ENCODE data around the gene VPS45. TPM values are rescaled to one million over a fixed set of nuclear protein-coding genes. Genes with fewer than 3 reads are reported as not detected.

The VPS45 gene
- polyA plus RNA-seq, 1 donor (not counting 4 experiments of a cell fraction or from before 2014, with no cell fraction given): 40.0 TPM

- H3K27me3 ChIP-seq (ENCODE audit: control insufficient read depth, extremely low read depth, insufficient read depth, low read length): no peaks in the 10 kb centered on the region
- peak overlapping the region; percentile 86 for H3K9ac ChIP-seq (ENCODE audit: control insufficient read depth, extremely low read depth, insufficient read depth, low read length)
- H3K4me3 ChIP-seq (ENCODE audit: control insufficient read depth in 2 of 3, extremely low read depth in 1 of 3, insufficient read depth in 2 of 3, low read depth in 1 of 3, low read length in 3 of 3): peak overlapping the region; percentile 47 to 81 (median 78)
- peaks cover 10% of the 10 kb centered on the region for H3K79me2 ChIP-seq (ENCODE audit: control insufficient read depth, insufficient read depth, low read length)
- peaks cover 26% of the 10 kb centered on the region for H3K4me1 ChIP-seq (ENCODE audit: control insufficient read depth, extremely low read depth, insufficient read depth, low read length)
- TF ChIP-seq CTCF (optimal IDR thresholded peaks at IDR 0.05 in 1 of 3, IDR thresholded peaks at IDR 0.05 in 1 of 3, conservative IDR thresholded peaks at IDR 0.05 in 1 of 3; ENCODE audit: extremely low read depth in 1 of 3, insufficient read depth in 2 of 3, low read length in 3 of 3) (no peak), EZH2 (IDR thresholded peaks at IDR 0.05; ENCODE audit: low read length) (no peak)
- H3K36me3 ChIP-seq (ENCODE audit: control insufficient read depth in 2 of 2, extremely low read depth in 1 of 2, insufficient read depth in 2 of 2, low read length in 2 of 2): peaks cover 0 to 6% of the 10 kb centered on the region in 2 experiments
- no peaks in the 10 kb centered on the region for H3K9me3 ChIP-seq (ENCODE audit: control insufficient read depth, low read depth, low read length)
- H3K9me1 ChIP-seq (ENCODE audit: control insufficient read depth, extremely low read depth, insufficient read depth, low read length): peaks cover 2% of the 10 kb centered on the region
- dilution Hi-C loops (cut with MboI; ENCODE audit: extremely low pct_ligation_motif_present, low sequenced_read_pairs): no loop called here
- DNase-seq (ENCODE audit: low read depth, low spot score) (no peak), FAIRE-seq (no peak)
- H2AFZ ChIP-seq (ENCODE audit: control insufficient read depth, low read length): peak overlapping the region; percentile 88
- H3K27ac ChIP-seq (ENCODE audit: control insufficient read depth, insufficient read depth, low read length): peak overlapping the region; percentile 84
- H4K20me1 ChIP-seq (ENCODE audit: control insufficient read depth, extremely low read depth, insufficient read depth, low read length): no peaks in the 10 kb centered on the region
- H3K4me2 ChIP-seq (ENCODE audit: control insufficient read depth, extremely low read depth, insufficient read depth, low read depth, low read length): peak overlapping the region; percentile 96
These were observed 1.2 kb upstream of the VPS45 start for GRCh38 chr1:150066328-150066727.

GRCh38 chr1:150066838-150067183, 765 bp upstream of the VPS45 start:
- Histone ChIP-seq H3K4me2 (ENCODE audit: control insufficient read depth, extremely low read depth, insufficient read depth, low read depth, low read length) (peak overlapping the region; percentile 96), H3K27ac (ENCODE audit: control insufficient read depth, insufficient read depth, low read length) (peak overlapping the region; percentile 84), H3K79me2 (ENCODE audit: control insufficient read depth, insufficient read depth, low read length) (peaks cover 10% of the 10 kb centered on the region), H4K20me1 (ENCODE audit: control insufficient read depth, extremely low read depth, insufficient read depth, low read length) (no peaks in the 10 kb centered on the region), H3K9ac (ENCODE audit: control insufficient read depth, extremely low read depth, insufficient read depth, low read length) (peak overlapping the region; percentile 86), H3K36me3 (ENCODE audit: control insufficient read depth in 2 of 2, extremely low read depth in 1 of 2, insufficient read depth in 2 of 2, low read length in 2 of 2) (peaks cover 0 to 6% of the 10 kb centered on the region in 2 experiments), H3K27me3 (ENCODE audit: control insufficient read depth, extremely low read depth, insufficient read depth, low read length) (no peaks in the 10 kb centered on the region), H3K9me1 (ENCODE audit: control insufficient read depth, extremely low read depth, insufficient read depth, low read length) (peaks cover 2% of the 10 kb centered on the region), H3K4me3 (ENCODE audit: control insufficient read depth in 2 of 3, extremely low read depth in 1 of 3, insufficient read depth in 2 of 3, low read depth in 1 of 3, low read length in 3 of 3) (peak overlapping the region; percentile 47 to 81 (median 78)), H2AFZ (ENCODE audit: control insufficient read depth, low read length) (peak overlapping the region; percentile 88), H3K4me1 (ENCODE audit: control insufficient read depth, extremely low read depth, insufficient read depth, low read length) (peaks cover 23% of the 10 kb centered on the region), H3K9me3 (ENCODE audit: control insufficient read depth, low read depth, low read length) (no peaks in the 10 kb centered on the region)
- TF ChIP-seq EZH2 (IDR thresholded peaks at IDR 0.05; ENCODE audit: low read length) (no peak), CTCF (optimal IDR thresholded peaks at IDR 0.05 in 1 of 3, IDR thresholded peaks at IDR 0.05 in 1 of 3, conservative IDR thresholded peaks at IDR 0.05 in 1 of 3; ENCODE audit: extremely low read depth in 1 of 3, insufficient read depth in 2 of 3, low read length in 3 of 3) (no peak)
- dilution Hi-C loops (cut with MboI; ENCODE audit: extremely low pct_ligation_motif_present, low sequenced_read_pairs): no loop called here
- FAIRE-seq (no peak), DNase-seq (ENCODE audit: low read depth, low spot score) (no peak)
